A673 (cell line): Measurements from ENCODE around the gene NCKAP5. TPM values are rescaled to one million over a fixed set of nuclear protein-coding genes. Genes with fewer than 3 reads are reported as not detected.
"Not testable (repeated sequence)": the region's sequence is repeated elsewhere in the genome, so short reads cannot be mapped to it uniquely, and the experiment has no call there.

Experiments used
- BruUV-seq: library from RNA; stranded (reverse); fragments of 400-500 nt; replicated peaks from 2 replicates; lab custom pipeline; 2021; lab: Mats Ljungman, UMichigan
- CTCF ChIA-PET: fragments of 300-600 bp; sonication (Branson Sonifier 250); formaldehyde crosslinking; loops from one replicate; lab custom pipeline; 2022; ENCODE audit warnings: antibody characterized with exemption; lab: Charles Lee
- POLR2A ChIA-PET: fragments of 300-600 bp; sonication (Branson Sonifier 250); formaldehyde crosslinking; loops from one replicate; lab custom pipeline; 2022; ENCODE audit warnings: antibody characterized with exemption; ENCODE audit not compliant: low non-redundant PET; lab: Charles Lee
- DNase-seq: peaks from one replicate; pipeline ENCODE4 v3.0.0-alpha.2; 2015; ENCODE audit warnings: low spot score
- H3K27ac ChIP-seq: fragments of 200-600 bp; sonication (generic); 2 replicates; pipeline ENCODE4 v1.5.1; 2016; ENCODE audit warnings: mixed run types, low read depth, mild to moderate bottlenecking, mixed read lengths, antibody characterized with exemption, low read length; ENCODE audit not compliant: poor library complexity, severe bottlenecking
- H3K27me3 ChIP-seq: fragments of 200-600 bp; sonication (generic); replicated peaks from 2 replicates; pipeline ENCODE4 v1.6.1; 2017; ENCODE audit warnings: mixed run types, low read depth, mild to moderate bottlenecking, mixed read lengths, antibody characterized with exemption, low read length; ENCODE audit not compliant: insufficient read depth, poor library complexity
- H3K36me3 ChIP-seq: fragments of 200-600 bp; sonication (generic); 2 replicates; pipeline ENCODE4 v1.6.1; 2016; ENCODE audit warnings: mixed run types, mild to moderate bottlenecking, mixed read lengths, antibody characterized with exemption, low read length; ENCODE audit not compliant: insufficient read depth, poor library complexity, severe bottlenecking
- H3K4me1 ChIP-seq: fragments of 200-600 bp; sonication (generic); 2 replicates; pipeline ENCODE4 v1.6.1; 2017; ENCODE audit warnings: mixed run types, mild to moderate bottlenecking, mixed read lengths, antibody characterized with exemption, low read length; ENCODE audit not compliant: insufficient read depth, poor library complexity, severe bottlenecking
- H3K4me3 ChIP-seq: fragments of 200-600 bp; sonication (generic); 2 replicates; pipeline ENCODE4 v1.5.1; 2016; ENCODE audit warnings: low read depth, mixed run types, mild to moderate bottlenecking, mixed read lengths, low read length; ENCODE audit not compliant: poor library complexity, severe bottlenecking
- H3K9me3 ChIP-seq: fragments of 200-600 bp; sonication (generic); 2 replicates; pipeline ENCODE4 v1.6.1; 2016; ENCODE audit warnings: mixed run types, low read depth, mild to moderate bottlenecking, mixed read lengths, antibody characterized with exemption, low read length; ENCODE audit not compliant: poor library complexity, severe bottlenecking
- CTCF ChIP-seq: fragments of 300-800, 200-600 bp; sonication (generic); conservative IDR thresholded peaks from 2 replicates; pipeline ENCODE4 v1.5.1; 2017; ENCODE audit warnings: low read depth, mild to moderate bottlenecking, antibody characterized with exemption, low read length, moderate library complexity, mixed read lengths
- EZH2 ChIP-seq: fragments of 200-600 bp; sonication (generic); IDR thresholded peaks from 2 replicates; pipeline ENCODE4 v1.6.1; 2017; ENCODE audit warnings: borderline replicate concordance, low read depth, mild to moderate bottlenecking, mixed read lengths, antibody characterized with exemption, low read length; ENCODE audit not compliant: poor library complexity, severe bottlenecking
- intact Hi-C: fragments of 100-400 bp; cut with micrococcal nuclease; formaldehyde crosslinking; loops from one replicate; pipeline ENCODE4 v1.10.0; 2022; ENCODE audit not compliant: unreplicated experiment
- total RNA-seq: library from RNA; stranded (reverse); gene quantifications from 2 replicates; pipeline ENCODE4 v1.2.3, GENCODE V29; 2021

Gene NCKAP5
- total RNA-seq, 1 experiment from 2014 or later: 26.6 TPM

- no peak overlapping the region for H3K4me3 ChIP-seq
- H3K9me3 ChIP-seq: peaks cover 15% of the 10 kb centered on the region
- no peak for TF ChIP-seq CTCF
- no peak for TF ChIP-seq EZH2
- peaks cover 50% of the 10 kb centered on the region for H3K4me1 ChIP-seq
- DNase-seq: peak; percentile 91
- intact Hi-C loops: loop anchor here (5.0 to 10.0 kb wide), 2 partner anchors 251 to 693 kb away; no protein-coding TSS in a partner anchor
- H3K36me3 ChIP-seq: no peaks in the 10 kb centered on the region
- H3K27ac ChIP-seq: peak overlapping the region; percentile 39
- BruUV-seq: no TSS peak
- ChIA-PET POLR2A (no interaction called here), CTCF (no interaction called here)
- H3K27me3 ChIP-seq: no peaks in the 10 kb centered on the region
These were observed 756.9 kb downstream of the NCKAP5 start for GRCh38 chr2:132811148-132811915.

GRCh38 chr2:132809962-132810361 lies 758.3 kb downstream of the NCKAP5 start:
- peaks cover 38% of the 10 kb centered on the region for H3K4me1 ChIP-seq
- intact Hi-C loops: loop anchor here (5.0 to 10.0 kb wide), 2 partner anchors 252 to 695 kb away; no protein-coding TSS in a partner anchor
- H3K27me3 ChIP-seq, H3K36me3 ChIP-seq, H3K27ac ChIP-seq, DNase-seq, BruUV-seq, POLR2A ChIA-PET, H3K4me3 ChIP-seq, CTCF ChIA-PET: not testable (repeated sequence)
- peaks cover 15% of the 10 kb centered on the region for H3K9me3 ChIP-seq

GRCh38 chr2:132804051-132804450 lies 764.2 kb downstream of the NCKAP5 start:
- TF ChIP-seq EZH2: no peak
- no peak for TF ChIP-seq CTCF
- H3K4me3 ChIP-seq: no peak overlapping the region
- intact Hi-C loops: no loop called here
- ChIA-PET POLR2A (no interaction called here), CTCF (interaction anchor here (0.9 kb wide), 1 partner anchor 976 kb away, joined by 3 read pairs; no protein-coding TSS in a partner anchor)
- BruUV-seq: no TSS peak
- H3K27ac ChIP-seq: no peak overlapping the region
- no peaks in the 10 kb centered on the region for H3K36me3 ChIP-seq
- peak; percentile 78 for DNase-seq
- peaks cover 9% of the 10 kb centered on the region for H3K4me1 ChIP-seq
- H3K27me3 ChIP-seq: no peaks in the 10 kb centered on the region
- peaks cover 8% of the 10 kb centered on the region for H3K9me3 ChIP-seq
